ENCODE data around the gene TMEM245. TPM values are rescaled to one million over a fixed set of nuclear protein-coding genes. Genes with fewer than 3 reads are reported as not detected.

TMEM245 gene
- total RNA-seq, 4 donors from 2014 or later, result 109 to 192 (median 137) TPM

DNA sequence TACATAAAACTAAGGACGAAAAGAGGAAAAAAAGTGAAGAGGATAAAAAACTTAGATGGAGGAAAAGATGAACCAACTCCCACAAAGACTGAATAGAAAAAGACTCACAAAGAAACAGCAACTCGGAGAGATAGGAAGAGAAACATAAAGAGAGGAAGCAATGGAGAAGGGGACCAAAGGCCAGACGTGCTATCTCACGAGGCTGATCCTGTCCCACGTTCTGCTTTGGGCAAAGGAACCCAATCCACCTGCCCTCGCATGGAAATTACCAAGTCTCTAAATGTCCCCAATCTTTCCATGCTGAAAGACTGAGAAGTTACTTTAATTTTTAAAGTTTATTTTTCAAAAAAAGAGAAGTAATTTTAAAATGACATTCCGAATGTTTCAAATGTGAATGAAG, 36.6 kb downstream of the TMEM245 start:
- Histone ChIP-seq H3K36me3 (peaks cover 0 to 67% (median 40%) of the 10 kb centered on the region in 4 donors), H3K4me1 (peaks cover 0 to 10% (median 5%) of the 10 kb centered on the region in 4 donors), H3K9me3 (no peaks in the 10 kb centered on the region), H3K4me3 (no peak overlapping the region), H3K27ac (replicated peaks in 1 of 4) (no peak overlapping the region), H3K27me3 (no peaks in the 10 kb centered on the region)
- DNase-seq (ENCODE audit: extremely low spot score), result no peak
- intact Hi-C loops (cut with DNase I), result no loop called here
- WGBS, result 86% methylated on average over 7 of the region's 7 CpGs
- no peak for TF ChIP-seq POLR2AphosphoS5 (IDR thresholded peaks at IDR 0.05)
- TF ChIP-seq EP300 (IDR thresholded peaks at IDR 0.05), result no peak
- TF ChIP-seq, protein P1, sequence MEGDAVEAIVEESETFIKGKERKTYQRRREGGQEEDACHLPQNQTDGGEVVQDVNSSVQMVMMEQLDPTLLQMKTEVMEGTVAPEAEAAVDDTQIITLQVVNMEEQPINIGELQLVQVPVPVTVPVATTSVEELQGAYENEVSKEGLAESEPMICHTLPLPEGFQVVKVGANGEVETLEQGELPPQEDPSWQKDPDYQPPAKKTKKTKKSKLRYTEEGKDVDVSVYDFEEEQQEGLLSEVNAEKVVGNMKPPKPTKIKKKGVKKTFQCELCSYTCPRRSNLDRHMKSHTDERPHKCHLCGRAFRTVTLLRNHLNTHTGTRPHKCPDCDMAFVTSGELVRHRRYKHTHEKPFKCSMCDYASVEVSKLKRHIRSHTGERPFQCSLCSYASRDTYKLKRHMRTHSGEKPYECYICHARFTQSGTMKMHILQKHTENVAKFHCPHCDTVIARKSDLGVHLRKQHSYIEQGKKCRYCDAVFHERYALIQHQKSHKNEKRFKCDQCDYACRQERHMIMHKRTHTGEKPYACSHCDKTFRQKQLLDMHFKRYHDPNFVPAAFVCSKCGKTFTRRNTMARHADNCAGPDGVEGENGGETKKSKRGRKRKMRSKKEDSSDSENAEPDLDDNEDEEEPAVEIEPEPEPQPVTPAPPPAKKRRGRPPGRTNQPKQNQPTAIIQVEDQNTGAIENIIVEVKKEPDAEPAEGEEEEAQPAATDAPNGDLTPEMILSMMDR (IDR thresholded peaks at IDR 0.05), result no peak
- TF ChIP-seq POLR2A (IDR thresholded peaks at IDR 0.05; ENCODE audit: low read depth), result no peak

DNA sequence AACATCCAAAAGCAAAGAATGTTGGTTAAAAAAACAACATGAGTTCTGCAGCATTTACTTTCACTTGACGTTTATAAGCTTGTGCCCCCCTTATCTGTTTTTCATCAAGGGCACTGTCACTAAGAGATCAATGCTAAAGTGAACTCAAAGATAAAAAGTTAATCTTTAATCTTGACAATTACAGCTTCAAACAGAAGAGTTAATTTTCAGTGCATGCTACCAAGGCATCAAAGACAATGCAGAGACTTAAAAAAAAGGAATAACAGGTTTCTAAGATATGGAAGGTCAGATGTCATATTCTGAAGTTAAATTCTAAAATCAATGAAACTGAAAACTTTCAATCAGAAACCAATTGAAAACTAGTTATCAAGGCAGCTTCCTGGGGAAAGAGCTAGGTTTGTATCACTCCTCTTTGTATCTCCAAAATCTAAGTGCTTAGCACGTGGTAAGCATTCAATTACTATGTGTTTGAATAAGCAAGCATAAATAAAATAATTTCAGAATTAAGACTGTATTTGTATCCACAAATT, 37.6 kb downstream of the TMEM245 start:
- 50% methylated on average over 2 of the region's 2 CpGs for WGBS
- intact Hi-C loops (cut with DNase I), result no loop called here
- H3K4me3 ChIP-seq, result no peak overlapping the region
- H3K27ac ChIP-seq (replicated peaks in 1 of 4), result no peak overlapping the region
- no peaks in the 10 kb centered on the region for H3K27me3 ChIP-seq
- H3K36me3 ChIP-seq, result peaks cover 0 to 66% (median 33%) of the 10 kb centered on the region in 4 donors
- peaks cover 0 to 14% (median 5%) of the 10 kb centered on the region in 4 donors for H3K4me1 ChIP-seq
- no peak for TF ChIP-seq POLR2A (IDR thresholded peaks at IDR 0.05; ENCODE audit: low read depth)
- TF ChIP-seq, protein P1 (IDR thresholded peaks at IDR 0.05), result no peak
- no peak for TF ChIP-seq EP300 (IDR thresholded peaks at IDR 0.05)
- TF ChIP-seq POLR2AphosphoS5 (IDR thresholded peaks at IDR 0.05), result no peak
- no peak for DNase-seq (ENCODE audit: extremely low spot score)
- H3K9me3 ChIP-seq, result no peaks in the 10 kb centered on the region

DNA sequence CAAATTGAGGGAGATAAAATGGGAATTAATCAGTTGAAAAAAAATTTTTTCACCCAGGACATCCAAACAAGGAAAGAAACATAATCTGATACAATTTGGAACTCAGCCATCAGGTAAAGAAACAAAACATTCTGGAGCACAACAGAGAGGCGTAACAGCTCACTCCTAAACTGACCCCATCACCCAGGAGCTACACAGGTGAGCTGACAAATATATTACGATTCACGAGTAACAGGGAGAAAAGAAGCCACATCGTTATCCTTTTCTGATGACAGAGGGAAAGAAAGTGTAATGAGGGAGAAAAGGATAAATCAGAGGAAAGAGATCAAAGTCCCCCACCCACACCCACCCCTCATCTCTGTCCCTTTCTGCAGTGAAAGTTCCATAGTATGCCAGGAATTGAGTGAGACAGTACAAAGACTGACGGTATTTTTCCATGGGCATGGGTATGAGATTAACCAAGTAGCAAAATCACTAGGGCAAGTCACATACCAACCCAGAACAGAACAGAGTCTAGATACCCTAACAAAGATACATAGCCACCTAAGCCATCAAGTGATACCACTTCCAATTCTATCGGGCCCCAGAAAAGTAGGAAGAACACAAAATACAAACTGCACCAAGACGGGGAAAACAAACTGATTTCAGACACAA, 45.4 kb downstream of the TMEM245 start:
- Histone ChIP-seq H3K36me3 (peaks cover 19 to 80% (median 50%) of the 10 kb centered on the region in 4 donors), H3K27me3 (no peaks in the 10 kb centered on the region), H3K4me3 (no peak overlapping the region), H3K9me3 (no peaks in the 10 kb centered on the region), H3K4me1 (peaks cover 0 to 5% (median 4%) of the 10 kb centered on the region in 4 donors), H3K27ac (replicated peaks in 1 of 4) (no peak overlapping the region)
- TF ChIP-seq POLR2A (IDR thresholded peaks at IDR 0.05; ENCODE audit: low read depth) (no peak), POLR2AphosphoS5 (IDR thresholded peaks at IDR 0.05) (no peak), EP300 (IDR thresholded peaks at IDR 0.05) (no peak)
- TF ChIP-seq, protein P1 (IDR thresholded peaks at IDR 0.05), result no peak
- DNase-seq (ENCODE audit: extremely low spot score), result no peak
- intact Hi-C loops (cut with DNase I), result no loop called here
- 94% methylated on average over 7 of the region's 7 CpGs for WGBS

DNA sequence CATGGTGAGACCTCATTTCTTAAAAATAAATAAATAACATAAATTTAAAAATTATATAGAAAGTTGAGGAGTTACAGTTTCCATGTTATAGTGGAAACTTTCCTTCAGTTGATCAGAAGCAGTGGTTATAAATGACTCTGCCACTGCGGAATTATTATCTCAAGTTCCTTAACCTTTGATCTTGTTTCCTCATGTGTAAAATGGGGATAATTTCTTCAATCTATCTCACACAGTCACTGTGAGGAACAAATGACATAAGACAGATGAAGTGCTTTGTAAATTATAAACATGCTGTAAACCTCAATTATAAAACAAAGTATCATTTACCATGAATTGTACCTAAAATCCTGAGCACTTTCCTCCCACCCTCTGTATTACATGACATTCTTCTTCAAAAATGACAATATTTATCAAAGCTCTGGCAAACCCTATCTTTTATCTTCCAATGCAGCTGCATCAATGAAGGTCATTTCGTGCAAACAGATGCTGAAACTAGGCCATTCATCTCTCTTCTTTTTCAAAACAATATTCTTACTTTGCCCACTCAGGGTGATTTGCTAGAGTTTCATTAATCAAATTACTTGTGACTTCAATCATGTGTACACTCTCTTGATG, 46.8 kb downstream of the TMEM245 start:
- DNase-seq (ENCODE audit: extremely low spot score), result no peak
- Histone ChIP-seq H3K27me3 (no peaks in the 10 kb centered on the region), H3K4me1 (peaks cover 0 to 5% (median 2%) of the 10 kb centered on the region in 4 donors), H3K36me3 (peaks cover 26 to 81% (median 55%) of the 10 kb centered on the region in 4 donors), H3K4me3 (no peak overlapping the region), H3K9me3 (no peaks in the 10 kb centered on the region), H3K27ac (replicated peaks in 1 of 4) (no peak overlapping the region)
- intact Hi-C loops (cut with DNase I), result no loop called here
- TF ChIP-seq POLR2A (IDR thresholded peaks at IDR 0.05; ENCODE audit: low read depth), result no peak
- TF ChIP-seq, protein P1 (IDR thresholded peaks at IDR 0.05), result no peak
- TF ChIP-seq EP300 (IDR thresholded peaks at IDR 0.05), result no peak
- no peak for TF ChIP-seq POLR2AphosphoS5 (IDR thresholded peaks at IDR 0.05)
- WGBS, result 82% methylated on average over 2 of the region's 2 CpGs

Data from esophagus muscularis mucosa (tissue), 4 donors.